AG09319 (cell line): ENCODE measurements around the gene TMEM250.

Experiments
- DNase-seq: peaks from one replicate; pipeline ENCODE4 v3.0.0-alpha.2; 2010; ENCODE audit warnings: low read depth; ENCODE audit errors: extremely low read depth
- CTCF ChIP-seq: IDR thresholded peaks from 2 replicates; pipeline ENCODE4 v1.5.1; 2011; ENCODE audit warnings: low read depth, mild to moderate bottlenecking, inconsistent platforms, low read length, moderate library complexity

The TMEM250 gene

GRCh38 chr9:136146126-136147037 is 27.7 kb upstream of the TMEM250 start:
- no peak for DNase-seq
- no peak for TF ChIP-seq CTCF

DNA sequence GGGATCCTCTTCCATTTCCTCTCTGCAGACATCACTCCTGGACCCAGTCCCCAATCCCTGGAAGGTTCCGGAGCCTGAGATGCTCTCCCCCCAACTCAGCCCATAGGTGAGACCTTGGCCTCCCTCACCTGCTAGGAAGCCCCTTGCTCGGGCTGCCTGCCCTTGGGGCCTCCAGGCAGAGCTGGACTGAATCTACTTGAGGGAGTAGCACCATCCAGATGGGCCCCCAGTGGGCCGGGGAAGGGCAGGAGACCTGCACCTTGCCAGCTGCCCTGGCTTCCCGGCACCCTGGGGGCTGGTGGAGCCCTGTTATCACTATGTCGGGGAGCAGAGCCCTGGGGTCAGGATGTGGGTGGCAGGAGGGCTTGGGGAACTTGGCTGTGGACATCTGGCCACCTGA is 26.9 kb upstream of the TMEM250 start:
- TF ChIP-seq CTCF, result no peak
- no peak for DNase-seq

DNA sequence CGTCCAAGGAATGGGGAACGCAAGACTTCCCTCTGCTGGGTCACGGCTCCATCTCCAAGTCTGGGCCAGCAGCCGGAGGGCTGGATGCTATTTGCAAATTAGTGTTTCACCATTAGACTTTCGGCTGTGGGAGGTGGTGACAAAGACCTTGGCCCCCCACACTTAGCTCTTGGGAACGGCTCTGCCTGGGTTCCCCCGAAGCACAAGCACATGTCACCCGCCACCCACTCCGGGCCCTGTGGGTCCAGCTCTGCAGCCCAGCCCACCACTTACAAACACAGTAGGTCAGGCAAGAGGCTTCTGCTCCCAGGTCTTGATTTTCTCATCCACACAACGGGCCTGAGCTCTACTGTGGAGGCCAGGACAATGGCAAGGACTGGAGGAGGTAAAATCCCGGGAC is 25.8 kb upstream of the TMEM250 start:
- DNase-seq, result no peak
- TF ChIP-seq CTCF, result no peak

GRCh38 chr9:136143215-136144001 is 24.7 kb upstream of the TMEM250 start:
- TF ChIP-seq CTCF, result peak; percentile 11
- no peak for DNase-seq

DNA sequence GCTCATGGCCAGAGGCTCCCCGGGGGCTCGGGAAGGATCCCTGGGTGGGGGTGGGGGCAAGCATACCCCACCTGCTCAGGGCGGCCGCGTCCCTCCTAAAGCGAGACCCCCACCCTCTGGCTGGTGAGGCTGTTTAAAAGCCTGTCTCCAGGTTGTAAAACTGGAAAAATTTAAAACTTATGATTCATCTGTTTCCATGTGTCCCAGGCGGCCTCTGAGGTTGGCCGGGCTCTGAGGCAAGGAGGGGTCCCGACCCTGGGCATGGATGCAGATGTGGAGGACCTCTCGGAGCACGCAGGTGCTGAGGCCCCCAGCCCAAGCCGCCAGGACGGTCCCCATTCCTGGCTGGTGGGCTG is 24.2 kb upstream of the TMEM250 start:
- TF ChIP-seq CTCF, result no peak
- DNase-seq, result no peak

DNA sequence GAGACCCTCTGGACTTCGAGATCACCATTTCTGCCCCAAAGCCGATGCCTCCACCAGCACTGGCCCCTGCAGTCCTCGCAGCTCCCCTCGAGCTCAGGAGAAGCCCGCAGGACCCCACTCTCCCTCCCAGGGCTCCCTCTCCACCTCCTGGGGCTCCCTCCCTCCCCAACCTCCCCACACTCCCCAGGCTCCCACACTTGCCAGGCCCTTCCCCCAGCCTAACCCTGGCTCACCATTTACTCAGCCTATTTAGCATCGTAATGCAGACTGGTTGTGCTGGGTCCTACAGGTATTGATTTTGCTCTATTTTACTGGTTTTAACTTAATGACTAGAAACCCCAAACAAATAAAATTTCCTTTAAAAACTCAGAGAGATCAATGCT is 23.7 kb upstream of the TMEM250 start:
- no peak for TF ChIP-seq CTCF
- DNase-seq, result no peak
